Liver (tissue), 9 donors: ENCODE data around the gene KRT16. TPM values are rescaled to one million over a fixed set of nuclear protein-coding genes. Genes with fewer than 3 reads are reported as not detected.

ENCODE experiments used
- DNase-seq: peaks from one replicate; pipeline ENCODE4 v3.0.0-alpha.2; 2017; ENCODE audit warnings: low spot score
- H3K27ac ChIP-seq, 2 donors: one replicate each; pipeline ENCODE4 v1.7.0; 2013; ENCODE audit warnings: inconsistent platforms in 2 of 2, low read length in 2 of 2, control low read depth in 1 of 2, low read depth in 1 of 2, mild to moderate bottlenecking in 1 of 2
- H3K27me3 ChIP-seq, 4 donors: one replicate each; pipeline versions ENCODE4 v1.6.1 to v1.7.0; 2013; ENCODE audit warnings: low read length in 3 of 4, inconsistent platforms in 1 of 4, mild to moderate bottlenecking in 1 of 4, moderate library complexity in 1 of 4; ENCODE audit not compliant: control insufficient read depth in 4 of 4, insufficient read depth in 4 of 4
- H3K36me3 ChIP-seq, 4 donors: one replicate each; pipeline versions ENCODE4 v1.6.1 to v1.7.0; 2013; ENCODE audit warnings: low read length in 3 of 4, mild to moderate bottlenecking in 3 of 4, low read depth in 1 of 4, moderate library complexity in 1 of 4; ENCODE audit not compliant: control insufficient read depth in 4 of 4, insufficient read depth in 3 of 4
- H3K4me1 ChIP-seq, 4 donors: one replicate each; pipeline versions ENCODE4 v1.6.1 to v1.7.0; 2013; ENCODE audit warnings: low read length in 3 of 4, mild to moderate bottlenecking in 3 of 4, moderate library complexity in 1 of 4; ENCODE audit not compliant: control insufficient read depth in 4 of 4, insufficient read depth in 4 of 4
- H3K4me3 ChIP-seq, 3 donors: one replicate each; pipeline versions ENCODE4 v1.6.1 to v1.7.0; 2013; ENCODE audit warnings: low read length in 3 of 3, control low read depth in 1 of 3, low read depth in 1 of 3, mild to moderate bottlenecking in 1 of 3
- H3K9ac ChIP-seq, 2 donors: one replicate each; pipeline ENCODE4 v1.7.0; 2013; ENCODE audit warnings: low read length in 2 of 2, mild to moderate bottlenecking in 2 of 2, moderate library complexity in 2 of 2, control low read depth in 1 of 2, low read depth in 1 of 2
- H3K9me3 ChIP-seq, 4 donors: one replicate each; pipeline versions ENCODE4 v1.6.1 to v1.7.0; 2013; ENCODE audit warnings: low read length in 3 of 4; ENCODE audit not compliant: control insufficient read depth in 4 of 4
- EGR1 ChIP-seq, 2 donors: IDR thresholded peaks; 2 replicates each; pipeline ENCODE4 v1.6.1; 2016 to 2018; ENCODE audit warnings: antibody characterized with exemption in 2 of 2, low read depth in 2 of 2
- FOXA1 ChIP-seq: IDR thresholded peaks from 2 replicates; pipeline ENCODE4 v1.6.1; 2016; ENCODE audit warnings: antibody characterized with exemption
- GABPA ChIP-seq, 2 donors: IDR thresholded peaks in 1 of 2; conservative IDR thresholded peaks in 1 of 2; 2 replicates each; pipeline ENCODE4 v1.6.1; 2016; ENCODE audit warnings: antibody characterized with exemption in 2 of 2, mild to moderate bottlenecking in 1 of 2, moderate library complexity in 1 of 2
- HNF4A ChIP-seq, 2 donors: conservative IDR thresholded peaks; 2 replicates each; pipeline ENCODE4 v1.6.1; 2016; ENCODE audit warnings: antibody characterized with exemption in 2 of 2, mild to moderate bottlenecking in 2 of 2
- HNF4G ChIP-seq: IDR thresholded peaks from 2 replicates; pipeline ENCODE4 v1.6.1; 2016; ENCODE audit warnings: antibody characterized with exemption
- JUND ChIP-seq, 2 donors: IDR thresholded peaks; 2 replicates each; pipeline ENCODE4 v1.6.1; 2016; ENCODE audit warnings: antibody characterized with exemption in 2 of 2
- NR2F2 ChIP-seq: IDR thresholded peaks from 2 replicates; pipeline ENCODE4 v1.6.1; 2016; ENCODE audit warnings: antibody characterized with exemption
- RAD21 ChIP-seq, 2 donors: IDR thresholded peaks; 2 replicates each; pipeline ENCODE4 v1.6.1; 2016; ENCODE audit warnings: antibody characterized with exemption in 2 of 2, mild to moderate bottlenecking in 2 of 2
- RXRA ChIP-seq, 2 donors: IDR thresholded peaks; 2 replicates each; pipeline ENCODE4 v1.6.1; 2017 to 2018; ENCODE audit warnings: antibody characterized with exemption in 2 of 2, mild to moderate bottlenecking in 1 of 2
- SP1 ChIP-seq: IDR thresholded peaks from 2 replicates; pipeline ENCODE4 v1.6.1; 2018; ENCODE audit warnings: antibody characterized with exemption, mild to moderate bottlenecking
- TAF1 ChIP-seq: conservative IDR thresholded peaks from 2 replicates; pipeline ENCODE4 v1.6.1; 2016; ENCODE audit warnings: antibody characterized with exemption, mild to moderate bottlenecking
- WGBS: extraction: QIAGEN DNeasy Blood & Tissue Kit; methylation state at CpG from one replicate; pipeline ENCODE4 v1.1.7; 2013; 5-methylcytosine and 5-hydroxymethylcytosine counted together
- polyA plus RNA-seq, 2 donors: library from polyadenylated mRNA; stranded (reverse) in 1 of 2; unstranded in 1 of 2; fragments of 200-250 nt in 1 of 2; fragments of >200 nt in 1 of 2; fragmentation: Nextera tagmentation in 1 of 2; extraction: Ambion mirVana in 1 of 2; gene quantifications; one replicate each; pipeline versions ENCODE4 v1.2.1 to v1.2.3, GENCODE V29; 2013 to 2015
- total RNA-seq, 2 donors: library from RNA; depleted of rRNA; stranded (reverse); fragments of >200 nt; gene quantifications; one replicate each; pipeline ENCODE4 v1.2.3, GENCODE V29; 2014
- TF ChIP-seq, protein P1 (sequence below): IDR thresholded peaks from 2 replicates; pipeline ENCODE4 v1.6.1; 2016; ENCODE audit warnings: antibody characterized with exemption
- TF ChIP-seq, protein P2 (sequence below): IDR thresholded peaks from 2 replicates; pipeline ENCODE4 v1.6.1; 2016; ENCODE audit warnings: antibody characterized with exemption
- TF ChIP-seq, protein P3 (sequence below): fragments of 150-350 bp; IDR thresholded peaks from 2 replicates; pipeline ENCODE4 v1.5.1; 2017; ENCODE audit warnings: improper control_type of control experiment, low read depth, low read length; ENCODE audit not compliant: missing input control
- TF ChIP-seq, protein P4 (sequence below): IDR thresholded peaks from 2 replicates; pipeline ENCODE4 v1.6.1; 2016; ENCODE audit warnings: antibody characterized with exemption
- donor health status: healthy.
- donor health status: healthy.
- donor health status: healthy.
- donor health status: healthy.
- donor health status: healthy.

The KRT16 gene
- total and polyA plus RNA-seq, 4 donors = not detected

DNA sequence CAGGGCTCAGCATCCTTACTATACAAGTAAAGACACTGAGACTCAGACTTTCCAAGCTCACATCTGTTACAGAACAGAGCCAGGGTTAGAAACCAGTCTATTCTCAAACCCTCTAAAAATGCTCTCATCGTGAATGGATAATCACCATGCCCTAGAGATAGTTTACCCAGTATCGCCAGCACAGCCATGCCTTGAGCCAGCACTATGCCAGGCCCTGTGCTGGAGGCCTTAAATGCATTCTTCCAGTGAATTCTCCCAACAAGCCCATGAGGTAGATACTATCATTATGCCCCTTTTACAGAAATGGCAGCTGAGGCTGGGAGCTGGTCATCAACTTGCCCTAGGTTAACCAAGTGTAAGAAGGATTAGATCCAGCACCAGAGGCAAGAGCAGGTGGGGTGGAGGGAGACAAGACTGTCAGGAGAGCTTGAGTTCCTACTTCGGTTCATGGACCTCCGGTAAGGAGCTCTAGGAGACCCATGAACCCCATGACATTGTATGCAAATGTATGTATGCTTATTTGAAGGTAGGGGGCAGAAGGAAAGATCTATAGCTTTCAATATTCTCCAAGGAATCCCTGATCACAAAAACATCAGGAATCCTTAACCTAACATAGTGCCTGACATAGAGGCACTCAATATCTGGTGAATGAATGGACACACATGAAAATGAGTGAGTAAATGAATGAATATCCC is 31.1 kb downstream of the KRT16 start:
- H3K9me3 ChIP-seq = no peaks in the 10 kb centered on the region
- H3K9ac ChIP-seq = no peak overlapping the region
- H3K4me1 ChIP-seq = no peaks in the 10 kb centered on the region
- no peak overlapping the region for H3K27ac ChIP-seq
- no peaks in the 10 kb centered on the region for H3K36me3 ChIP-seq
- DNase-seq = no peak
- no peak overlapping the region for H3K4me3 ChIP-seq
- WGBS = 90% methylated on average over 4 of the region's 4 CpGs
- TF ChIP-seq, protein P1, sequence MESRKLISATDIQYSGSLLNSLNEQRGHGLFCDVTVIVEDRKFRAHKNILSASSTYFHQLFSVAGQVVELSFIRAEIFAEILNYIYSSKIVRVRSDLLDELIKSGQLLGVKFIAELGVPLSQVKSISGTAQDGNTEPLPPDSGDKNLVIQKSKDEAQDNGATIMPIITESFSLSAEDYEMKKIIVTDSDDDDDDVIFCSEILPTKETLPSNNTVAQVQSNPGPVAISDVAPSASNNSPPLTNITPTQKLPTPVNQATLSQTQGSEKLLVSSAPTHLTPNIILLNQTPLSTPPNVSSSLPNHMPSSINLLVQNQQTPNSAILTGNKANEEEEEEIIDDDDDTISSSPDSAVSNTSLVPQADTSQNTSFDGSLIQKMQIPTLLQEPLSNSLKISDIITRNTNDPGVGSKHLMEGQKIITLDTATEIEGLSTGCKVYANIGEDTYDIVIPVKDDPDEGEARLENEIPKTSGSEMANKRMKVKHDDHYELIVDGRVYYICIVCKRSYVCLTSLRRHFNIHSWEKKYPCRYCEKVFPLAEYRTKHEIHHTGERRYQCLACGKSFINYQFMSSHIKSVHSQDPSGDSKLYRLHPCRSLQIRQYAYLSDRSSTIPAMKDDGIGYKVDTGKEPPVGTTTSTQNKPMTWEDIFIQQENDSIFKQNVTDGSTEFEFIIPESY = no peak
- TF ChIP-seq, protein P2, sequence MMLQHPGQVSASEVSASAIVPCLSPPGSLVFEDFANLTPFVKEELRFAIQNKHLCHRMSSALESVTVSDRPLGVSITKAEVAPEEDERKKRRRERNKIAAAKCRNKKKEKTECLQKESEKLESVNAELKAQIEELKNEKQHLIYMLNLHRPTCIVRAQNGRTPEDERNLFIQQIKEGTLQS = no peak
- TF ChIP-seq FOXA1 = no peak
- TF ChIP-seq RXRA (IDR thresholded peaks at IDR 0.05) = no peak
- no peak for TF ChIP-seq JUND (IDR thresholded peaks at IDR 0.05)
- TF ChIP-seq EGR1 (IDR thresholded peaks at IDR 0.05; ENCODE audit: low read depth in 2 of 2) = no peak
- no peak for TF ChIP-seq TAF1
- no peak for TF ChIP-seq HNF4G
- TF ChIP-seq, protein P3, sequence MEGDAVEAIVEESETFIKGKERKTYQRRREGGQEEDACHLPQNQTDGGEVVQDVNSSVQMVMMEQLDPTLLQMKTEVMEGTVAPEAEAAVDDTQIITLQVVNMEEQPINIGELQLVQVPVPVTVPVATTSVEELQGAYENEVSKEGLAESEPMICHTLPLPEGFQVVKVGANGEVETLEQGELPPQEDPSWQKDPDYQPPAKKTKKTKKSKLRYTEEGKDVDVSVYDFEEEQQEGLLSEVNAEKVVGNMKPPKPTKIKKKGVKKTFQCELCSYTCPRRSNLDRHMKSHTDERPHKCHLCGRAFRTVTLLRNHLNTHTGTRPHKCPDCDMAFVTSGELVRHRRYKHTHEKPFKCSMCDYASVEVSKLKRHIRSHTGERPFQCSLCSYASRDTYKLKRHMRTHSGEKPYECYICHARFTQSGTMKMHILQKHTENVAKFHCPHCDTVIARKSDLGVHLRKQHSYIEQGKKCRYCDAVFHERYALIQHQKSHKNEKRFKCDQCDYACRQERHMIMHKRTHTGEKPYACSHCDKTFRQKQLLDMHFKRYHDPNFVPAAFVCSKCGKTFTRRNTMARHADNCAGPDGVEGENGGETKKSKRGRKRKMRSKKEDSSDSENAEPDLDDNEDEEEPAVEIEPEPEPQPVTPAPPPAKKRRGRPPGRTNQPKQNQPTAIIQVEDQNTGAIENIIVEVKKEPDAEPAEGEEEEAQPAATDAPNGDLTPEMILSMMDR = no peak
- TF ChIP-seq, protein P4, sequence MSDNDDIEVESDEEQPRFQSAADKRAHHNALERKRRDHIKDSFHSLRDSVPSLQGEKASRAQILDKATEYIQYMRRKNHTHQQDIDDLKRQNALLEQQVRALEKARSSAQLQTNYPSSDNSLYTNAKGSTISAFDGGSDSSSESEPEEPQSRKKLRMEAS = no peak
- no peak for TF ChIP-seq GABPA (IDR thresholded peaks at IDR 0.05 in 1 of 2, conservative IDR thresholded peaks at IDR 0.05 in 1 of 2)
- no peak for TF ChIP-seq NR2F2
- H3K27me3 ChIP-seq = peaks cover 0 to 10% (median 0%) of the 10 kb centered on the region in 4 donors

DNA sequence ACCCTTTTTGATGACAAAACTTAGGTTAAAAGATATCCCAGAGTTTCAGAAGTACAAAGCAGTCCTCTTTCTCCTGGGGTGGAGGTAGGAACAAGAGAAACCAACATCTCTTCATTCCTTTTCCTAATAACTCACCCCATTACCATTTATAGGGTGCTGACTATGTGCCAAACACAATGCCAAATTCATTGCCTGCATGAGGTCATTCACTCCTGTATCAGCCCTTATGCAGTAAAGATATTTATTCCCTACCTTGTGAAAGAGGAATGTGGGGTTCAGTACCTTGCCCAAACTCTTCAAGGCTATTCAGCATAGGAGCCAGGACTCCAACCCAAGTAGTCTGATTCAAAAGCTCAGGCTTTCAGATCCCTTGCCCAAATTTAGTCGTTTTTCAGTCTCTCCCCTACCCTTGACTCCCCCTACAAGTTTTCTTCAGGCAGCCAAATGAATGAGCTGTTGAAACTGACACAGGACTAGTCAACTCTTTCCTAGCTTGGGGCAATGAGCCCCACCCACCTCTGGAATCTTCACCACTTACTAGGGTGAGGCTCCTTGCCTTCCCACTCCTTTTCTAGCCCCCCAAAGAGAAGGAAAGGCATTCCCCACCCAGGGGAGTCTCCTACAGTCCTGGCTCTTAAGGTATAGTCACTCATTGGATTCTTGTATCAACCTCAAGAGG is 31.7 kb downstream of the KRT16 start:
- no peak overlapping the region for H3K27ac ChIP-seq
- no peaks in the 10 kb centered on the region for H3K9me3 ChIP-seq
- DNase-seq = no peak
- 46% methylated on average over 1 of the region's 1 CpG for WGBS
- TF ChIP-seq SP1 (no peak), EGR1 (IDR thresholded peaks at IDR 0.05; ENCODE audit: low read depth in 2 of 2) (no peak), FOXA1 (no peak), RAD21 (IDR thresholded peaks at IDR 0.05) (no peak), GABPA (IDR thresholded peaks at IDR 0.05 in 1 of 2, conservative IDR thresholded peaks at IDR 0.05 in 1 of 2) (no peak), HNF4A (conservative IDR thresholded peaks at IDR 0.05) (no peak), HNF4G (no peak)
- TF ChIP-seq, protein P3 = no peak
- TF ChIP-seq, protein P4 = no peak
- no peak overlapping the region for H3K4me3 ChIP-seq
- no peaks in the 10 kb centered on the region for H3K4me1 ChIP-seq
- peaks cover 0 to 11% (median 0%) of the 10 kb centered on the region in 4 donors for H3K27me3 ChIP-seq
- no peak overlapping the region for H3K9ac ChIP-seq
- no peaks in the 10 kb centered on the region for H3K36me3 ChIP-seq
